ENCODE data around the gene FRMD4A. TPM values are rescaled to one million over a fixed set of nuclear protein-coding genes. Genes with fewer than 3 reads are reported as not detected.

FRMD4A gene
- total and polyA plus RNA-seq, 10 of the 15 experiments (the other 5 are each of a cell fraction or from before 2014, with no cell fraction given) = 17.8 to 75.2 (median 39.1) TPM

GRCh38 chr10:13792006-13792405, 538.7 kb downstream of the FRMD4A start:
- TF ChIP-seq CHD1 (IDR thresholded peaks at IDR 0.05; ENCODE audit: low read depth, low read length) (no peak), E2F4 (IDR thresholded peaks at IDR 0.05; ENCODE audit: low read depth, low read length) (no peak), YBX1 (IDR thresholded peaks at IDR 0.05) (no peak), ZBED1 (IDR thresholded peaks at IDR 0.05; ENCODE audit: borderline replicate concordance) (no peak), BHLHE40 (IDR thresholded peaks at IDR 0.05; ENCODE audit: borderline replicate concordance in 1 of 2, low read depth in 2 of 2, low read length in 1 of 2) (no peak), HDAC2 (IDR thresholded peaks at IDR 0.05) (no peak)
- ATAC-seq = no peak
- intact Hi-C loops (cut with micrococcal nuclease; ENCODE audit: unreplicated experiment) (no loop called here), in situ Hi-C loops (cut with MboI) (loop anchor here (5.0 kb wide), 1 partner anchor 300 kb away; no protein-coding TSS in a partner anchor)
- no peak for FAIRE-seq
- POLR2A ChIA-PET = no interaction called here
- no peaks in the 10 kb centered on the region for H3K27me3 ChIP-seq (replicated peaks in 1 of 2; ENCODE audit: control insufficient read depth in 2 of 2, insufficient read depth in 2 of 2, low read length in 1 of 2)
- SMC1A ChIA-PET (ENCODE audit: uncharacterized antibody, unreplicated experiment) = no interaction called here
- H3K4me3 ChIP-seq = no peak overlapping the region
- H3K4me1 ChIP-seq (ENCODE audit: control insufficient read depth, insufficient read depth, low read length) = peaks cover 18% of the 10 kb centered on the region
- peaks cover 0 to 8% of the 10 kb centered on the region in 2 experiments; a peak in 2 of 4 replicates for H3K36me3 ChIP-seq (ENCODE audit: control insufficient read depth in 2 of 2, insufficient read depth in 2 of 2, low read length in 1 of 2)
- H3K27ac ChIP-seq (ENCODE audit: control insufficient read depth, insufficient read depth) = no peak overlapping the region
- DNase-seq (ENCODE audit: low read depth, low spot score) = no peak
- no peak overlapping the region for H3K4me2 ChIP-seq (ENCODE audit: control insufficient read depth, insufficient read depth)
- no TSS peak for BruUV-seq (replicated peaks)
- no peaks in the 10 kb centered on the region for H4K20me1 ChIP-seq (ENCODE audit: control insufficient read depth, insufficient read depth)
- H3K79me2 ChIP-seq (ENCODE audit: control insufficient read depth, insufficient read depth, low read length) = no peaks in the 10 kb centered on the region
- RAD21 ChIA-PET (ENCODE audit: unreplicated experiment) = no interaction called here
- CTCF ChIA-PET = no interaction called here
- H3K9ac ChIP-seq (ENCODE audit: control insufficient read depth, insufficient read depth, low read length) = no peak overlapping the region
- no peak overlapping the region for H2AFZ ChIP-seq (ENCODE audit: control insufficient read depth, low read depth, low read length)
- H3K9me3 ChIP-seq (replicated peaks; ENCODE audit: control insufficient read depth, insufficient read depth, low read length) = no peaks in the 10 kb centered on the region
- 89% methylated on average over 5 of the region's 5 CpGs for WGBS (ENCODE audit: insufficient coverage, insufficient replicate concordance, low lambda C conversion rate, missing lambda C conversion rate)

- Histone ChIP-seq H4K20me1 (ENCODE audit: control insufficient read depth, insufficient read depth) (no peaks in the 10 kb centered on the region), H3K4me3 (no peak overlapping the region), H3K9ac (ENCODE audit: control insufficient read depth, insufficient read depth, low read length) (no peak overlapping the region), H3K36me3 (ENCODE audit: control insufficient read depth in 2 of 2, insufficient read depth in 2 of 2, low read length in 1 of 2) (peaks cover 0 to 8% of the 10 kb centered on the region in 2 experiments; a peak in 2 of 4 replicates), H2AFZ (ENCODE audit: control insufficient read depth, low read depth, low read length) (no peak overlapping the region), H3K9me3 (replicated peaks; ENCODE audit: control insufficient read depth, insufficient read depth, low read length) (no peaks in the 10 kb centered on the region), H3K27ac (ENCODE audit: control insufficient read depth, insufficient read depth) (no peak overlapping the region), H3K4me2 (ENCODE audit: control insufficient read depth, insufficient read depth) (no peak overlapping the region), H3K79me2 (ENCODE audit: control insufficient read depth, insufficient read depth, low read length) (no peaks in the 10 kb centered on the region), H3K4me1 (ENCODE audit: control insufficient read depth, insufficient read depth, low read length) (peaks cover 18% of the 10 kb centered on the region), H3K27me3 (replicated peaks in 1 of 2; ENCODE audit: control insufficient read depth in 2 of 2, insufficient read depth in 2 of 2, low read length in 1 of 2) (no peaks in the 10 kb centered on the region)
- DNase-seq (ENCODE audit: low read depth, low spot score) (no peak), ATAC-seq (no peak), FAIRE-seq (no peak)
- WGBS (ENCODE audit: insufficient coverage, insufficient replicate concordance, low lambda C conversion rate, missing lambda C conversion rate) = 69% methylated on average over 4 of the region's 4 CpGs
- SMC1A ChIA-PET (ENCODE audit: uncharacterized antibody, unreplicated experiment) = no interaction called here
- CTCF ChIA-PET = no interaction called here
- POLR2A ChIA-PET = no interaction called here
- in situ Hi-C loops (cut with MboI) (loop anchor here (5.0 kb wide), 1 partner anchor 301 kb away; no protein-coding TSS in a partner anchor), intact Hi-C loops (cut with micrococcal nuclease; ENCODE audit: unreplicated experiment) (no loop called here)
- RAD21 ChIA-PET (ENCODE audit: unreplicated experiment) = no interaction called here
- BruUV-seq (replicated peaks) = no TSS peak
- TF ChIP-seq MEF2A (IDR thresholded peaks at IDR 0.05; ENCODE audit: insufficient read depth, low read depth, low read length) = no peak
- TF ChIP-seq SKIL (IDR thresholded peaks at IDR 0.05; ENCODE audit: low read depth, poor library complexity, severe bottlenecking) = no peak
- TF ChIP-seq NFYB (IDR thresholded peaks at IDR 0.05; ENCODE audit: insufficient read depth, low read depth, low read length) = no peak
- TF ChIP-seq SMAD5 (IDR thresholded peaks at IDR 0.05; ENCODE audit: low read depth) = no peak
- no peak for TF ChIP-seq MYB (IDR thresholded peaks at IDR 0.05; ENCODE audit: borderline replicate concordance, low read depth, low read length)
- no peak for TF ChIP-seq TAF1 (IDR thresholded peaks at IDR 0.05; ENCODE audit: borderline replicate concordance, low read depth, low read length)
- no peak for TF ChIP-seq CHD1 (IDR thresholded peaks at IDR 0.05; ENCODE audit: low read depth, low read length)
- no peak for TF ChIP-seq SP1 (IDR thresholded peaks at IDR 0.05; ENCODE audit: low read depth, low read length)
These were observed 539.2 kb downstream of the FRMD4A start for GRCh38 chr10:13791483-13791882.

All from GM12878 (cell line).